Mesothelial cell of epicardium (in vitro differentiated cells): ENCODE data around the gene ARHGEF11. TPM values are rescaled to one million over a fixed set of nuclear protein-coding genes. Genes with fewer than 3 reads are reported as not detected.

Experiments used
- DNase-seq, 2 experiments: peaks; one replicate each; pipeline ENCODE4 v3.0.0; 2021; ENCODE audit warnings: low spot score in 2 of 2; ENCODE audit not compliant: unreplicated experiment in 2 of 2
- H3K27ac Mint-ChIP-seq: 2 replicates; pipeline ENCODE4 v1.8.0; 2021; ENCODE audit warnings: mixed read lengths
- H3K27me3 Mint-ChIP-seq: 2 replicates; pipeline ENCODE4 v1.8.0; 2021; ENCODE audit warnings: low read depth, mixed read lengths
- H3K36me3 Mint-ChIP-seq: 2 replicates; pipeline ENCODE4 v1.8.0; 2021; ENCODE audit warnings: mixed read lengths
- H3K4me1 Mint-ChIP-seq: 2 replicates; pipeline ENCODE4 v1.8.0; 2021; ENCODE audit warnings: mixed read lengths
- H3K4me3 Mint-ChIP-seq: 2 replicates; pipeline ENCODE4 v1.8.0; 2021; ENCODE audit warnings: mild to moderate bottlenecking, moderate library complexity, mixed read lengths
- H3K9me3 Mint-ChIP-seq: 2 replicates; pipeline ENCODE4 v1.8.0; 2021; ENCODE audit warnings: mixed read lengths
- total RNA-seq: library from RNA; stranded (reverse); gene quantifications from 3 replicates; pipeline ENCODE4 v1.2.1, GENCODE V29; 2021
- TF ChIP-seq, protein P1 (sequence below): fragments of 200-600 bp; sonication (generic); IDR thresholded peaks from one replicate; pipeline ENCODE4 v1.5.0; 2021; ENCODE audit warnings: antibody characterized with exemption; ENCODE audit not compliant: unreplicated experiment

Gene ARHGEF11
- total RNA-seq, 1 donor from 2014 or later: 52.5 TPM

DNA sequence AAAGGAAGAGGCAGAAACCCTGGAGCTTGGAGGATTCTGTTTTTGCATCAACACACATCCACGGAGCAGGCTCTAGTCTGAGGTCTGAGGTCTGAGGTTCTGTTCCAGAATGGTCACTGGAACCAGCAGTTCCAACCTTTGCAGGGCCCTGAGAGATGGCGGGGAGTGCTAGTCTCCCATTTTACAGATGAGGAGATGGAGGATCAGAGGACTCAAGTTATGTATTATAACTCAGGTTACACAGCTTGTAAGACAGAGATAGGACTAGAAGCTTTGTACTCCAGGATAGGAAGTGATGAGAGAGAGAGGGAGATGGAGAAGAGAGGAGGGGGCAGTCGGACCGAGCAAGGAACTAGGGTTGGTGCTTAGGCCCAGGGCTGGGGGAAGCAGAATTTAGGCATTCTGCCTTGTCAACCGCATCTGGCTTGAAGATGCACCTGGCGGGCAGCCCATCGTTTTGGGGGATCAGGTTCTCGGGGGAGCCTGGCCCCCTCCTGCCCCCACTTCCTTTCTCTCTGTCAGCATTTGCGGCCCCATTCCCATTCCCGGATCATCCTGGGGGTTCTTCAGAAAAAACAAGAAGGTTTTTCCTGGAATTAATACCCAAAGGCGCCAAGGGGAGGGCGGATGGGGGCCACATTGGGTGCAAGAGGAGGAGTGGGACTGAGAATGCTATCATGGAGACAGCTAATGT is 146.4 kb downstream of the ARHGEF11 start:
- no peak for DNase-seq
- Mint-ChIP-seq H3K27me3 (peaks cover 2% of the 10 kb centered on the region), H3K9me3 (no peaks in the 10 kb centered on the region), H3K36me3 (no peaks in the 10 kb centered on the region), H3K4me1 (peaks cover 51% of the 10 kb centered on the region), H3K27ac (no peak overlapping the region), H3K4me3 (no peak overlapping the region)
- TF ChIP-seq, protein P1, sequence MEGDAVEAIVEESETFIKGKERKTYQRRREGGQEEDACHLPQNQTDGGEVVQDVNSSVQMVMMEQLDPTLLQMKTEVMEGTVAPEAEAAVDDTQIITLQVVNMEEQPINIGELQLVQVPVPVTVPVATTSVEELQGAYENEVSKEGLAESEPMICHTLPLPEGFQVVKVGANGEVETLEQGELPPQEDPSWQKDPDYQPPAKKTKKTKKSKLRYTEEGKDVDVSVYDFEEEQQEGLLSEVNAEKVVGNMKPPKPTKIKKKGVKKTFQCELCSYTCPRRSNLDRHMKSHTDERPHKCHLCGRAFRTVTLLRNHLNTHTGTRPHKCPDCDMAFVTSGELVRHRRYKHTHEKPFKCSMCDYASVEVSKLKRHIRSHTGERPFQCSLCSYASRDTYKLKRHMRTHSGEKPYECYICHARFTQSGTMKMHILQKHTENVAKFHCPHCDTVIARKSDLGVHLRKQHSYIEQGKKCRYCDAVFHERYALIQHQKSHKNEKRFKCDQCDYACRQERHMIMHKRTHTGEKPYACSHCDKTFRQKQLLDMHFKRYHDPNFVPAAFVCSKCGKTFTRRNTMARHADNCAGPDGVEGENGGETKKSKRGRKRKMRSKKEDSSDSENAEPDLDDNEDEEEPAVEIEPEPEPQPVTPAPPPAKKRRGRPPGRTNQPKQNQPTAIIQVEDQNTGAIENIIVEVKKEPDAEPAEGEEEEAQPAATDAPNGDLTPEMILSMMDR: no peak

DNA sequence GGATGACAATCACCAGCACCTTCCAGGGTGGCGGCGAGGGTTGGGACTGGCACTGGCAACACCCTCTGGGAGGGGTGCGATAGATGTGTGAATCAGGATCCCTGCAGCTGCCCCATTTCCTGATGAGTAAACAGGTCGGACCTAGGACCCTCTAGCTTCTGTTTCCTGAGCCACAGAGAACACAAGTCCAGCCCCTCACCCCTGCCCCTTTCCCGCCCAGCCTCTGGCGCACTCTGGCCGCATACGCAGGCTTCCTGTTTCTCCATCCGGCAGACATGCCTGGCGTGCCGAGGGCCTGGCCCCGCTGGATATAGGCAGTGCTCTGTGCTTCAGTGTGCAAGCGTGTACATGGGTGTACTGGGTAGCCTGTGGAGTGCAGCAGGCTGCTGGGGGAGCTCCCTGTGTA is 147.4 kb downstream of the ARHGEF11 start:
- no peak for DNase-seq

DNA sequence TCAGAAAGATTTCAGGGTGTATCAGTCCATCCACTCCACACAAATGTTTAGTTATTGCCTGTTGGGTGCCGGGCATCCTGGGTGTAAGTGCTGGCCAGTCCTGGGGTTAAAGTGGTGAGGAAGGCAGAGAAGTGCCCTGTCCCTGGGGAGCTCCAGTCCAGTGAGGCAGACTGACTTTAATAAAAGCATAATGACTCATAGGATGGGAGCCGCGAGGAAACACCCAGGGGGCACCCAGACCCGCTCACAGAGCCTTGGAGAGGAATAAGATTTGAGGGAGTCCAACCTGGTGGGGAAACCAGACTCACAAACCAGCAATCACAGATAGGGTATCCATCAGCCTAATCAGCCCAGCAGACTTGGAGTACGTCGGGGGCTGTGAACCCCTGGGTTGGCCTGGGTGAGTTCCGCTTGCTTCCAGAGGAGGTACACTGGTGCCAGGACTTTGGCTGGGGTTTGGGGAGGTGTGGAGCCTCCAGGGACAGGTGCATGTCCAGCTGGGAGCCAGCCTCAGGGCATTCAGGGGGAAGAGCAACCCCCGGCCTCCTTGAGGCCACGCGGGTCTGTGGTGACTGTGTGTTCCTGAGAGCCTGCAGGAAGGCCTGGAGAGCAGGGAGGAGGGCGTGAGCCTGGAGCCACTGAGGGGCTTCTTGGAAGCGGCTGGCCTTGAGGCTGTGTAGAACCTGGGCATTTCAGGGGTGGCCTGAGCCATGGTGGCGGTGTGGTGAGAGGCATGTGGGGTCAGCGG is 148.3 kb downstream of the ARHGEF11 start:
- no peak overlapping the region for H3K4me3 Mint-ChIP-seq
- no peaks in the 10 kb centered on the region for H3K9me3 Mint-ChIP-seq
- H3K27me3 Mint-ChIP-seq: peaks cover 15% of the 10 kb centered on the region
- TF ChIP-seq, protein P1: no peak
- no peaks in the 10 kb centered on the region for H3K36me3 Mint-ChIP-seq
- peaks cover 53% of the 10 kb centered on the region for H3K4me1 Mint-ChIP-seq
- peak overlapping the region; percentile 84 for H3K27ac Mint-ChIP-seq
- no peak for DNase-seq

More for the DNA sequence above, 147.4 kb downstream of the ARHGEF11 start:
- Mint-ChIP-seq H3K27me3 (peaks cover 6% of the 10 kb centered on the region), H3K9me3 (no peaks in the 10 kb centered on the region), H3K4me1 (peaks cover 54% of the 10 kb centered on the region), H3K4me3 (no peak overlapping the region), H3K27ac (peak overlapping the region; percentile 77), H3K36me3 (no peaks in the 10 kb centered on the region)
- TF ChIP-seq, protein P1: no peak

DNA sequence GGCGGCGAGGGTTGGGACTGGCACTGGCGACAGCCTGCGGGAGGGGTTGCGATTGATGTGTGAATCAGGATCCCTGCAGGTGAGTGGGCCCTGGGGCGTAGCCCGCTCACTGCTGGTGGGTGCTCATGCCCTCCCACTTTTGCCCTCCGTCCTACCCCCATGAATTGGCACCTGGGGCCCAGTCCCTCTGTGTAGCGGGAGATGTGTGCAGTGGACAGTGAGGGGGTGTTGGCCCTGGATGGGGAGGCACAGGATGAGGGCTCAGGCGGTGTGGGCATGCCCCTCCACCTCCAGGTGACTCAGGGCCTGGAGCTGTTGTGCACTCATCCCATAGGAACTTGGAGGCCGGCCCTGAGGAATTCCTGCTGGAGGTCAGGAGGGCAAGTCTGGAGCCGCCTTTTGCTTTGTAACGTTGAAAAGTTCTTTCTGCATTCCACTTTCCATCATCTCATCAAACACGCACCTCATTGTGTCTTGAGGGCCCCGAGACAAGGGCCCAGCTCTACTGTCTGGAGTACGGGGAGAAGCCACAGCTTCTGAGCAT is 149.0 kb downstream of the ARHGEF11 start:
- no peak overlapping the region for H3K4me3 Mint-ChIP-seq
- TF ChIP-seq, protein P1: no peak
- no peak for DNase-seq
- H3K9me3 Mint-ChIP-seq: no peaks in the 10 kb centered on the region
- peaks cover 52% of the 10 kb centered on the region for H3K4me1 Mint-ChIP-seq
- peaks cover 22% of the 10 kb centered on the region for H3K27me3 Mint-ChIP-seq
- no peaks in the 10 kb centered on the region for H3K36me3 Mint-ChIP-seq
- peak overlapping the region; percentile 84 for H3K27ac Mint-ChIP-seq

DNA sequence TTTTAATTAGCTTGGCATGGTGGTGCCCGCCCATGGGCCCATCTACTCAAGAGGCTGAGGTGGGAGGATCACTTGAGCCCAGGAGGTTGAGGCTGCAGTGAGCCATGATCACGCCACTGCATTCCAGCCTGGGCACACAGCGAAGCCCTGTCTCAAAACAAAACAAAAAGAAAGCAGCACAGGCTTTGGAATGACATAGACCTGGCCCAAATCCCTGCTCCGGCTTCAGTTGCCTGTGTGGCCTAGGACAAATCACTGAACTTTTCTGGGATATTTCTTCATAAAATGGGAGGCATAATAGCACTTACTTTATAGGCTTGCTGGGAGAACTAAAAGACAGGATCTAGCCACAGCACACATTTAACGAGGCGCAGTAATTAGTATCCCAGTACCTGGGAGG is 149.6 kb downstream of the ARHGEF11 start:
- DNase-seq: no peak
- H3K27me3 Mint-ChIP-seq: peaks cover 28% of the 10 kb centered on the region
- H3K9me3 Mint-ChIP-seq: no peaks in the 10 kb centered on the region
- peaks cover 50% of the 10 kb centered on the region for H3K4me1 Mint-ChIP-seq
- TF ChIP-seq, protein P1: no peak
- H3K36me3 Mint-ChIP-seq: no peaks in the 10 kb centered on the region
- no peak overlapping the region for H3K4me3 Mint-ChIP-seq
- peak overlapping the region; percentile 34 for H3K27ac Mint-ChIP-seq
